Right lobe of liver (tissue), 4 donors: Measurements from ENCODE around the gene POU3F4.

ENCODE experiments used
- POLR2A ChIP-seq: fragments of 450-650 bp; IDR thresholded peaks from one replicate; pipeline ENCODE4 v1.6.1; 2017; ENCODE audit warnings: antibody characterized with exemption, mild to moderate bottlenecking
- TF ChIP-seq, protein P1 (sequence below), 4 donors: fragments of 200-600 bp in 3 of 4; fragments of 450-650 bp in 1 of 4; IDR thresholded peaks; one replicate each; pipeline versions ENCODE4 v1.5.1 to v1.8.0; 2016 to 2022; ENCODE audit warnings: antibody characterized with exemption in 4 of 4, mild to moderate bottlenecking in 2 of 4
- donor health status: DM: no; HTN: no; CAD: no.
- donor health status: DM: no; HTN: no; CAD: no.
- donor health status: DM: no; HTN: yes; CAD: no.

DNA sequence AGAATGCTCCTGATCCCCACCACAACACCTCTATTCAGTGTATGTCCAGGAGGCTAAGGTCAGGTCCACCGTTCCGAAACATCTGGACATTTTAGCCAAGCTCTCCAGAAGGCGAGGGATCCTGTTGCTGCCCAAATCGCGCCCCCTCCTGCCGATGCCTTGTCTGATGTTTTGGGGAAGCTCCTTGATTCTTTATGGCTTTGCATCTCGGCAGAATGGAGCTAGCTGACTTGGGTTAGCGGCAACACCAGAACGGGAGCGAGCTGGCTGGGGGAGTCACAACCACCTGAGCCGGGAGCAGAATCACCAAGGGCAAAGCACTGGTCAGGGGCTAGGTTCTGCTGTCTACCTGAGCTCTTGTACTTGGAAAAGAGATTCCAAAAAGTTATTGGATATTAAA lies 6.6 kb upstream of the POU3F4 start:
- TF ChIP-seq, protein P1, sequence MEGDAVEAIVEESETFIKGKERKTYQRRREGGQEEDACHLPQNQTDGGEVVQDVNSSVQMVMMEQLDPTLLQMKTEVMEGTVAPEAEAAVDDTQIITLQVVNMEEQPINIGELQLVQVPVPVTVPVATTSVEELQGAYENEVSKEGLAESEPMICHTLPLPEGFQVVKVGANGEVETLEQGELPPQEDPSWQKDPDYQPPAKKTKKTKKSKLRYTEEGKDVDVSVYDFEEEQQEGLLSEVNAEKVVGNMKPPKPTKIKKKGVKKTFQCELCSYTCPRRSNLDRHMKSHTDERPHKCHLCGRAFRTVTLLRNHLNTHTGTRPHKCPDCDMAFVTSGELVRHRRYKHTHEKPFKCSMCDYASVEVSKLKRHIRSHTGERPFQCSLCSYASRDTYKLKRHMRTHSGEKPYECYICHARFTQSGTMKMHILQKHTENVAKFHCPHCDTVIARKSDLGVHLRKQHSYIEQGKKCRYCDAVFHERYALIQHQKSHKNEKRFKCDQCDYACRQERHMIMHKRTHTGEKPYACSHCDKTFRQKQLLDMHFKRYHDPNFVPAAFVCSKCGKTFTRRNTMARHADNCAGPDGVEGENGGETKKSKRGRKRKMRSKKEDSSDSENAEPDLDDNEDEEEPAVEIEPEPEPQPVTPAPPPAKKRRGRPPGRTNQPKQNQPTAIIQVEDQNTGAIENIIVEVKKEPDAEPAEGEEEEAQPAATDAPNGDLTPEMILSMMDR (IDR thresholded peaks at IDR 0.05) = no peak
- TF ChIP-seq POLR2A = no peak
